Tibial nerve (tissue), 4 donors: ENCODE data around the gene PTPN7.

Experiments
- EP300 ChIP-seq, 2 donors: sonication (generic); formaldehyde crosslinking; IDR thresholded peaks; one replicate each; pipeline ENCODE4 v1.6.1; 2017; ENCODE audit warnings: antibody characterized with exemption in 2 of 2, mild to moderate bottlenecking in 1 of 2
- POLR2A ChIP-seq, 2 donors: fragments of 450-650 bp; IDR thresholded peaks; one replicate each; pipeline ENCODE4 v1.6.1; 2017; ENCODE audit warnings: antibody characterized with exemption in 2 of 2, mild to moderate bottlenecking in 2 of 2, moderate library complexity in 2 of 2
- TF ChIP-seq, protein P1 (sequence below), 5 experiments: fragments of 200-600 bp in 3 of 5; fragments of 450-650 bp in 2 of 5; sonication (generic) in 3 of 5; IDR thresholded peaks; one replicate each; pipeline ENCODE4 v1.5.1; 2016 to 2019; ENCODE audit warnings: antibody characterized with exemption in 5 of 5, mild to moderate bottlenecking in 3 of 5, moderate library complexity in 2 of 5

DNA sequence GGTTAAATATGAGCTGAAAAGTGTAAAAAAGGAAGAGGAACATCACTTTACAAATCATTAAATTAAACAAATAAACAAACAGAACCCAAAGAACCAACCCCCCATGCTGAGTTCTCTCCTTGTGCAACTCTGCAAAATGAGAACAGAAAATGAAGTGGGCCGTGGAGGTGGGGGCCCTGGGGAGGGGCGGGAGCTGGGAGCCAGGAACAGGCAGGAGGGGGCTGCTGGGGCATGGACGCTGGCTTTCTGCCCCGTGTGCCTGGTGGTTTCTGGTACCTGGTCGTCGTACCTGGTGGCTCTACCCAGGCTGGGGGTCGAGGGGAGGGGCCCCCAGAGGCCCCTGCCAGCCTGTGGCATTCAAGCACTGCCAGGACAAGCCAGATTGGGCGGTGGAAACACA, 26.9 kb downstream of the PTPN7 start:
- TF ChIP-seq, protein P1, sequence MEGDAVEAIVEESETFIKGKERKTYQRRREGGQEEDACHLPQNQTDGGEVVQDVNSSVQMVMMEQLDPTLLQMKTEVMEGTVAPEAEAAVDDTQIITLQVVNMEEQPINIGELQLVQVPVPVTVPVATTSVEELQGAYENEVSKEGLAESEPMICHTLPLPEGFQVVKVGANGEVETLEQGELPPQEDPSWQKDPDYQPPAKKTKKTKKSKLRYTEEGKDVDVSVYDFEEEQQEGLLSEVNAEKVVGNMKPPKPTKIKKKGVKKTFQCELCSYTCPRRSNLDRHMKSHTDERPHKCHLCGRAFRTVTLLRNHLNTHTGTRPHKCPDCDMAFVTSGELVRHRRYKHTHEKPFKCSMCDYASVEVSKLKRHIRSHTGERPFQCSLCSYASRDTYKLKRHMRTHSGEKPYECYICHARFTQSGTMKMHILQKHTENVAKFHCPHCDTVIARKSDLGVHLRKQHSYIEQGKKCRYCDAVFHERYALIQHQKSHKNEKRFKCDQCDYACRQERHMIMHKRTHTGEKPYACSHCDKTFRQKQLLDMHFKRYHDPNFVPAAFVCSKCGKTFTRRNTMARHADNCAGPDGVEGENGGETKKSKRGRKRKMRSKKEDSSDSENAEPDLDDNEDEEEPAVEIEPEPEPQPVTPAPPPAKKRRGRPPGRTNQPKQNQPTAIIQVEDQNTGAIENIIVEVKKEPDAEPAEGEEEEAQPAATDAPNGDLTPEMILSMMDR (IDR thresholded peaks at IDR 0.05), result no peak
- TF ChIP-seq POLR2A (IDR thresholded peaks at IDR 0.05), result no peak
- TF ChIP-seq EP300 (IDR thresholded peaks at IDR 0.05), result no peak
